ENCODE results near the gene PSORS1C2.

The PSORS1C2 gene

DNA sequence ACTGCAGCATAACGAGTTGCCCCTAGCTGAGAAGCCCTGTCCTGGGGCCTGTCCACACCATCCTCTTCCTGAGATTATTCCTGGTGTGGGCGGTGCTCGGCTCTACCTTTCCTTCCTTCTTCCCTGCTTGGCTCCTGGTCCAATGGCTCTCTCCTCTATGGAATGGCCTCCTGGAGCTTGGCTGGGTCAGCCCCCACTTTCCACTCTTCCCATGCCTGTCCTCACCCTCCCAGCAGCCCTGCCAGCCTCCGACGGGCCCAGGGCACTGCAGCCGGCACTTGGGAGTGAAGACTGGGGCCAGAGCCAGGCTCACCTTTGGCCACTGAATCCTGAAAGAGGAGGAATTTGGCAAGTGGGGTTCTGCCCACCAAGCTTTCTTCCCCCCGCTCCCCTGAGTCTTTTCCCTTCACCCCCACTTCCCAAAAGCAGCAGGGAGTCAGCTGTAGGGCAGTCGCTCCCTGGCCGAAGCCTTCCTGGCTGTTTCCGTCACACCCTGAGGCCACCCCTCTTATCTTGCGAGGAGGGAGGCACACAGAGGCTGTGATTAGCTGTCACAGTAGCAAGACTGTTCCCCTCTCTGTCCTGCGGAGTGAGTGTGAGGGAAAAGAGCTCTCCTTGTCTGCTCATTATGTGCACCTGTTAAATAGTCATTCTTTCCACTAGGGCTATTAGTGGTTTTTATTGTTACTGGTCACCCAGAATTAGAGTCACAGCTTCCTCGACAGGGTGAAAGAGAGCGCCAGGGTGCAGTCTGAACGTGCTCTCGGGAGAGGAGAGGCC is 12.3 kb downstream of the PSORS1C2 start:
- H3K27ac ChIP-seq (ENCODE audit: insufficient read depth, low read length, poor library complexity, severe bottlenecking), result no peak overlapping the region
- no peaks in the 10 kb centered on the region for H3K4me1 ChIP-seq (ENCODE audit: control insufficient read depth, insufficient read depth, low read length, poor library complexity, severe bottlenecking)
- no peak for DNase-seq
- no peak overlapping the region for H3K4me3 ChIP-seq (ENCODE audit: insufficient read depth, low read depth, low read length, poor library complexity, severe bottlenecking)
- H3K27me3 ChIP-seq (replicated peaks; ENCODE audit: control insufficient read depth, insufficient read depth, low read length, poor library complexity, severe bottlenecking), result no peaks in the 10 kb centered on the region
- no peaks in the 10 kb centered on the region for H3K9me3 ChIP-seq (ENCODE audit: control insufficient read depth, low read length)
- no peaks in the 10 kb centered on the region for H3K36me3 ChIP-seq (ENCODE audit: control insufficient read depth, insufficient read depth, low read length)

DNA sequence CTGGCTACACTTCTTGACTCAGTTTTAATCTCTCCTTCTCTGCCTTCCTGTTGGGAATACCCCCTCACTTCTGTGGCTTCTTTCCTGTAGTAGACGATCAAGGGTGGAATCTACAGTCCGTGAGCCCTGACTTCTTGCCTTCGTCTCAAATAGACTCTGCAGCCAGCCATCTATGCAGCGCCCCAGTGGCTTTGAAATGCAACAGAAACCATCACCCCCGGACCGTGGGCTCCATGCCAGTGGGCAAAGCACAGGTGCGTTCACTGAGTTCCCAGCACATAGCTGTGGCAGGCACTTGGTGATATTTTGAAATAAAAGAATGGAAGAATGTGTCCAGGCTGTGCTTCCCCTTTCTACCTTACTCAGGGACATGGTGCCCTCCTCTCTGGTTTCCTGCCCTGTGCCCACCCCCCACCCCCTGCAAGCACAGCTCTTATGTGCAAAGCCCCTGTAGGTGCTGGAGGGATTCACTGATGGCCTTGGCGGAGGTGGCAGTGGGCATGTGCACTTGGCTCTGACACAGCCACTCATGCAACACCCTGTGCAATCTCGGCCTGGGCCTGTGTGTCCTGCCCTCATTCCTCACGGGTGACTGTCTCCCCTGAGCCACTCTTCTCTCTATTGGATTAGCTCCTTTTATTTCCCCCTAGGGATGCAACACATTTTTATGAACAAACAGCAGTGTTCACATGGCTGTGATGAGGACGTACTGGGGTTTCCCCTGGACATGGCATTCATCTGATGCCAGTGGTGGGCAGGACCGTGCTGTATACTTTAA is 13.1 kb downstream of the PSORS1C2 start:
- Histone ChIP-seq H3K27me3 (replicated peaks; ENCODE audit: control insufficient read depth, insufficient read depth, low read length, poor library complexity, severe bottlenecking) (no peaks in the 10 kb centered on the region), H3K4me3 (ENCODE audit: insufficient read depth, low read depth, low read length, poor library complexity, severe bottlenecking) (no peak overlapping the region), H3K27ac (ENCODE audit: insufficient read depth, low read length, poor library complexity, severe bottlenecking) (no peak overlapping the region), H3K36me3 (ENCODE audit: control insufficient read depth, insufficient read depth, low read length) (no peaks in the 10 kb centered on the region), H3K4me1 (ENCODE audit: control insufficient read depth, insufficient read depth, low read length, poor library complexity, severe bottlenecking) (no peaks in the 10 kb centered on the region), H3K9me3 (ENCODE audit: control insufficient read depth, low read length) (no peaks in the 10 kb centered on the region)
- no peak for DNase-seq

DNA sequence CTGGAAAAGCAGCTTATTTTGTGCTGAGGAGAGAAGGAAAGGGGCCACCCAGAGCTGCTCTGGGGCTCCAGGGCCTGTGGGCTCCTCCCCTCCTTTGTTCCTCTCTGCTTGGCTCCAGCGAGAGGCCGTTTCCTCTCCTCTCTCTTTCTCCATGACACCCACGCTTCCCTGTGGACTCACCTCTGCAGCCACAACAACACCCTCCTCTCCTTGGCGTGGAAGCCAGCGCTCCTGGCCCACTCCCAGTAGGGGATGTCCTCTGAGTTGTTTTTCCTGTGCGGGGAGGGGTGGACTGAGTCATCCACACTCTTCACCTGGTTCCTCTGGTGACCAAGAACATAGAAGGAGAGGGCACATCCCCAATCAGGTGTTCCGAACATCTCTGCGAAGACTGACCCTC is 13.7 kb downstream of the PSORS1C2 start:
- H3K36me3 ChIP-seq (ENCODE audit: control insufficient read depth, insufficient read depth, low read length), result no peaks in the 10 kb centered on the region
- no peak overlapping the region for H3K4me3 ChIP-seq (ENCODE audit: insufficient read depth, low read depth, low read length, poor library complexity, severe bottlenecking)
- H3K27ac ChIP-seq (ENCODE audit: insufficient read depth, low read length, poor library complexity, severe bottlenecking), result no peak overlapping the region
- no peaks in the 10 kb centered on the region for H3K4me1 ChIP-seq (ENCODE audit: control insufficient read depth, insufficient read depth, low read length, poor library complexity, severe bottlenecking)
- no peak for DNase-seq
- H3K27me3 ChIP-seq (replicated peaks; ENCODE audit: control insufficient read depth, insufficient read depth, low read length, poor library complexity, severe bottlenecking), result no peaks in the 10 kb centered on the region
- no peaks in the 10 kb centered on the region for H3K9me3 ChIP-seq (ENCODE audit: control insufficient read depth, low read length)

DNA sequence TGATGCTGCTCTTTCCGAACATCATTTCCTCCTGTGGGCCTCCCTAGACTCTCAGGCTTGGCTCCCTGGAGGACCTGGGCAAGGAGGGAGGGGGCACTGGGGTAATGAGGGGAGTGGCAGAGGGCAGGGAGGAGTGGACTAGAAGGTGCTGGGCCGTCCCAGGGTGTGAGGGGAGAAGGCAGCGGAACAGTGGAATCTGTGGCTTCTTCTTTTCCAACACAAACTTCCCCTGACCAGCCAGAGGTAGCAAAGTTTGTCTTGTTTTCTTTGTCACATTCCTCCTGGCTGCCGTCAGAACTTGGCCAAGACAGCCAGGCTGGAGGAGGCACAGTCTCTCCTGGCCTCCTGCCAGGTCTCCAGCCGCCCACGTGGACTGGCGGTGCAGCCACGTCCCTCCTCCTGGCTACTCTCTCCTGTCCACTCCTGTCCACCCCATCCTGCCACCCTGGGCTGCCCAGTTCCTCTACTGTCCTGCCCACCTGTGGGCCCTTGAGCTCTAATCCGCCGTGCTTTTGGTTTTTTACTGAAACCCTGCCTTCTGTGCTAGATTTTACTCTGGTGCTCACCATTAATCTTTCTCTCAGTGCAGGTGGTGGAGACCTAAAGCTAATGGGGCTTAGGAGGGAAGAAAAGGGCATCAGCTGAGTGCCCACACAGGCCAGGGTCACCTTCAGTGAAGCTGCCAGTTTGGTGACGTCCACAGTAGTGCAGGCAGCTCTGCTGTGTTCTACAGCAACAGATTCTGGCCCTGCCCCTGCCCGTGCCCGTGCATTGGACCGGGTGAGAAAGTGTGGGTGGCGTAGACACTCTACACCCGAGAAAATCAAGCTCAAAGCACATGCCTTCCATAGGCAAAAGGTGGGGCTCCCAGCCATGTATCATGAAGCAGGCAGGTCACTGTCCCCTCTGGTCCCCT is 15.8 kb downstream of the PSORS1C2 start:
- H3K27ac ChIP-seq (ENCODE audit: insufficient read depth, low read length, poor library complexity, severe bottlenecking), result no peak overlapping the region
- no peaks in the 10 kb centered on the region for H3K27me3 ChIP-seq (replicated peaks; ENCODE audit: control insufficient read depth, insufficient read depth, low read length, poor library complexity, severe bottlenecking)
- H3K4me1 ChIP-seq (ENCODE audit: control insufficient read depth, insufficient read depth, low read length, poor library complexity, severe bottlenecking), result no peaks in the 10 kb centered on the region
- no peaks in the 10 kb centered on the region for H3K9me3 ChIP-seq (ENCODE audit: control insufficient read depth, low read length)
- no peaks in the 10 kb centered on the region for H3K36me3 ChIP-seq (ENCODE audit: control insufficient read depth, insufficient read depth, low read length)
- H3K4me3 ChIP-seq (ENCODE audit: insufficient read depth, low read depth, low read length, poor library complexity, severe bottlenecking), result no peak overlapping the region
- DNase-seq, result no peak

DNA sequence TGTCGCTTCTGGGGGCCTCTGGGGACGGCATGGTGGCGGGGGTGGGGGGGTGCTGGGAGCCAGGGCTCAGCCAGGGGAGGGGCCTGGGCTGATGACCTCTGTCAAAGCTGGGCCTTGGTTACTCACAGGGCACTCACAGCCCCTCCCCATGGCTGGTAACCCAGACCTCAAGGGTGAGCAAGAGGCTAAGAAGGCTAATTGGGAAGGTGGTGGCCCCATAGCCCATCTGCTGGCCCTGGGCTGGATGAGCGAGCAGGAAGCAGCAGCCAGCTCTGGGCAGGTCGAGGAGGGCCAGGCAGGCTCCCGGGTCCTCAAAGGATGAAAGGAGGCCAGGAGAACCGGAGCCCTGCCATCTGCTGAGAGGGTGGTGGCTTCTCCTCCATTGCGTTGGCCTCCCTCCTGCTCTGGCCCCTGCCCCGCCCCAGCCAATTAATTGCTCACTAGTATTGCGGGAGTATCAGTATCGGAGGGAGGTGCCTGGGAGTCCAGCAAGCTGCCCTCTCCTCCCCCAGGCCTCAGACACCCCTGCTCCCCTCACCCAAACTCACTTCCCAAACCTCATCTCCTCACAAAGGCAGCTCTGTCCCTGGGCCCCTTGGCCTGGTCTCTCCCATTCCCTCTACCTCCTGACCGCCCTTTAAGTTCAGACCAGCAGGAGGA is 17.6 kb downstream of the PSORS1C2 start:
- no peaks in the 10 kb centered on the region for H3K36me3 ChIP-seq (ENCODE audit: control insufficient read depth, insufficient read depth, low read length)
- no peaks in the 10 kb centered on the region for H3K27me3 ChIP-seq (replicated peaks; ENCODE audit: control insufficient read depth, insufficient read depth, low read length, poor library complexity, severe bottlenecking)
- no peaks in the 10 kb centered on the region for H3K9me3 ChIP-seq (ENCODE audit: control insufficient read depth, low read length)
- no peak for DNase-seq
- no peaks in the 10 kb centered on the region for H3K4me1 ChIP-seq (ENCODE audit: control insufficient read depth, insufficient read depth, low read length, poor library complexity, severe bottlenecking)
- no peak overlapping the region for H3K27ac ChIP-seq (ENCODE audit: insufficient read depth, low read length, poor library complexity, severe bottlenecking)
- no peak overlapping the region for H3K4me3 ChIP-seq (ENCODE audit: insufficient read depth, low read depth, low read length, poor library complexity, severe bottlenecking)

DNA sequence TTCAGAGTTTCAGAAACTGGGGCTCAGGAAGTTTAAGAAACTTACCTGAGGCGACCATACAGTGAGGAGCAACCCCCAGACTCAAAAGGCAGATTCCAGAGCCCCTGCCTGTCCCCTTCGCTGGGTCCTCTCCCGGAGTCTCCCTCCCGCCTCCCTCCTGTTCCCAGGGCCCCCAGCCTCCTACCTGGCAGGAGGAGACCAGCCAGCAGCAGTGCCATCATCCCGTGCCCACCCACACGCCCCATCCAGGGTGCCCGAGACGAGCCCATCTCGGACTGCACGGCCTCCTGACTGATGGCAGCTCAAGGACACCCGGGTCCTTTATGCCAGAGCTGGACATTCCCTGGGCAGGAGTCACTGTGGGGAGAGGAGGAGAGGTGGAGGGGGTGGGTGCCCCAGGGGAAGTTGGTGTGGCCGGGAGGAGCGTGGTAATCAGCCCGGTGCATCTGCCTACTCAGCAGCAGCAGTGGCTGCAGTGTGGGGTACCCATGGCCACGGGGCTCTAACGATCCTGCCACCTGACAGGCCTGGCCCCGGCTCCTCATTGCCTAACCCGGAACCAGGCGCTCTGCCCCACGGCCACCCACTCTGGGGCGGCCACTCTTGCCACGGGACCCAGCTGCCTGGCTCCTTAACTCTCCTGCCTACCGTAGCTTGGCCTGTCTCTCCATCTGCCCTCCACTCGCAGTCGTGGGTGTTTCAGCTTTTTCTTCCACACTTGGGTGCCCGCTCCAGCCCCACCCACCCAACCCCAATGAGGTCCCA is 18.5 kb downstream of the PSORS1C2 start, which contains the start of gene CDSN:
Gene CDSN, minus strand, starts transcription at position 296 of the 765 bp plus-strand sequence. Its CDS starts 27 bp downstream, at position 269.
- Histone ChIP-seq H3K27me3 (replicated peaks; ENCODE audit: control insufficient read depth, insufficient read depth, low read length, poor library complexity, severe bottlenecking) (no peaks in the 10 kb centered on the region), H3K4me3 (ENCODE audit: insufficient read depth, low read depth, low read length, poor library complexity, severe bottlenecking) (no peak within 1 kb of the TSS), H3K36me3 (ENCODE audit: control insufficient read depth, insufficient read depth, low read length) (no peaks in the 10 kb centered on the region), H3K9me3 (ENCODE audit: control insufficient read depth, low read length) (no peaks in the 10 kb centered on the region), H3K4me1 (ENCODE audit: control insufficient read depth, insufficient read depth, low read length, poor library complexity, severe bottlenecking) (no peaks in the 10 kb centered on the region), H3K27ac (ENCODE audit: insufficient read depth, low read length, poor library complexity, severe bottlenecking) (no peak within 1 kb of the TSS)
- no peak for DNase-seq

DNA sequence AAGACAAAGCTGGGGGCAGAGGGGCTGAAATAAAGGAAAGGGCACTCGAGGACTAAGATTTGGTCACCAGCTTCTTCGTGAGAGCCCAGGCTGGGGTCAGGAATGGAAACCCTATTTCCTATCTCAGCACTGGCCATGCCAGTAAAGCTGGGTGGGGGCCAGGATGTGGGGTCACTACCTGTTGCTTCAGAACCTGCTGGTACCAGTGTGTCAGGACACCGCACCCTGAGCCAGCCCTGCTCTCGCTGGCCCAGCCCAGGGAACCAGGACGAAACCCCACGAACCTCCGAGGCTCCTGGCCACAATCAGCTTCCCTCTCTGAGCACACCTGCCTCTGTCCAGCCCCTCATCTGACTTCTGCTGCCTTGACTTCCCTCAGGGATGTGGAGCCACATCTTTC is 20.7 kb downstream of the PSORS1C2 start:
- Histone ChIP-seq H3K4me3 (ENCODE audit: insufficient read depth, low read depth, low read length, poor library complexity, severe bottlenecking) (no peak overlapping the region), H3K4me1 (ENCODE audit: control insufficient read depth, insufficient read depth, low read length, poor library complexity, severe bottlenecking) (no peaks in the 10 kb centered on the region)

DNA sequence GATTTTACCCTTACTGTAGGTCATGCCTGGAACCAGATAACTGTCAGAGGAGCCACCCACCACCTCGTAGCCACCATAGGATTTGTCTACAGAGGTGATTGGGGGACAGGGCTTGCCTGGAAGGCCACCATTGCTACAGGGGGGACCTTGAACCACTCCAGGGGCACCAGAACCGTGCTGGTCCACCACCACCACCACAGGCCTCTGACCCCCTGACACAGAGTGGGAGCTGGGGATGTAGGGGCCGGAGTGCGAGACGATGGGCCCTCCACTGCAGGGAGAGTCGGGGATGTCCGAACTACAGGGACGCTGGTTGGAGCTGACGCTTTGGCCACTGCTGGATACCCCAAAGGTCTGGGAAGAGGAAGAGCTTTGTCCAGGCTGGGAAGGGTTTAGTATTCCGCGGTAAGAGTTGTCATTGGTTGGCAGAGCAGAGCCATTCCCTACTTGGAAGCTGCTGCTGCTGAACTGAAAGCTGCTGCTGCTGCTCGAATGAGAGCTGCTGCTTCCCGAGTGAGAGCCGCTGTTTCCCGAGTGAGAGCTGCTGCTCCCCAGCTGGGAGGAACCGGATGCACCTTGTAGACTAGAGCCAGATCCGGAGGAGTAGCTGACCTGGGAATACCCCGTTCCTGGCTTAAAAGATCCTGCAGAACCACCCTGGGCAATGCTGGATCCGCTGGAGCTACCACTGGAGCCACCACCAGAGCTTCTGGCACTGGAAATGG is 22.0 kb downstream of the PSORS1C2 start:
- H3K9me3 ChIP-seq (ENCODE audit: control insufficient read depth, low read length), result no peaks in the 10 kb centered on the region
- H3K4me3 ChIP-seq (ENCODE audit: insufficient read depth, low read depth, low read length, poor library complexity, severe bottlenecking), result no peak overlapping the region
- H3K27me3 ChIP-seq (replicated peaks; ENCODE audit: control insufficient read depth, insufficient read depth, low read length, poor library complexity, severe bottlenecking), result no peaks in the 10 kb centered on the region
- H3K36me3 ChIP-seq (ENCODE audit: control insufficient read depth, insufficient read depth, low read length), result no peaks in the 10 kb centered on the region
- H3K27ac ChIP-seq (ENCODE audit: insufficient read depth, low read length, poor library complexity, severe bottlenecking), result no peak overlapping the region
- H3K4me1 ChIP-seq (ENCODE audit: control insufficient read depth, insufficient read depth, low read length, poor library complexity, severe bottlenecking), result no peaks in the 10 kb centered on the region
- no peak for DNase-seq

More for the DNA sequence above, 20.7 kb downstream of the PSORS1C2 start:
- Histone ChIP-seq H3K27ac (ENCODE audit: insufficient read depth, low read length, poor library complexity, severe bottlenecking) (no peak overlapping the region), H3K36me3 (ENCODE audit: control insufficient read depth, insufficient read depth, low read length) (no peaks in the 10 kb centered on the region), H3K9me3 (ENCODE audit: control insufficient read depth, low read length) (no peaks in the 10 kb centered on the region), H3K27me3 (replicated peaks; ENCODE audit: control insufficient read depth, insufficient read depth, low read length, poor library complexity, severe bottlenecking) (no peaks in the 10 kb centered on the region)
- no peak for DNase-seq

Measured in effector memory CD4-positive, alpha-beta T cell (primary cell).